Epithelial cell of esophagus (primary cell): ENCODE results near the gene ORMDL3.

ENCODE experiments used
- DNase-seq: peaks from one replicate; pipeline ENCODE4 v3.0.0; 2010; ENCODE audit warnings: low read depth
- H3K4me3 ChIP-seq: 2 replicates; pipeline ENCODE4 v1.5.1; 2011; ENCODE audit warnings: mild to moderate bottlenecking, low read length, control low read depth
- TF ChIP-seq, protein P1 (sequence below): IDR thresholded peaks from 2 replicates; pipeline ENCODE4 v1.5.1; 2011; ENCODE audit warnings: low read depth, mild to moderate bottlenecking, low read length, control low read depth, inconsistent platforms; ENCODE audit not compliant: insufficient read depth; ENCODE audit errors: missing control alignments

ORMDL3 gene, protein sequence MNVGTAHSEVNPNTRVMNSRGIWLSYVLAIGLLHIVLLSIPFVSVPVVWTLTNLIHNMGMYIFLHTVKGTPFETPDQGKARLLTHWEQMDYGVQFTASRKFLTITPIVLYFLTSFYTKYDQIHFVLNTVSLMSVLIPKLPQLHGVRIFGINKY

DNA sequence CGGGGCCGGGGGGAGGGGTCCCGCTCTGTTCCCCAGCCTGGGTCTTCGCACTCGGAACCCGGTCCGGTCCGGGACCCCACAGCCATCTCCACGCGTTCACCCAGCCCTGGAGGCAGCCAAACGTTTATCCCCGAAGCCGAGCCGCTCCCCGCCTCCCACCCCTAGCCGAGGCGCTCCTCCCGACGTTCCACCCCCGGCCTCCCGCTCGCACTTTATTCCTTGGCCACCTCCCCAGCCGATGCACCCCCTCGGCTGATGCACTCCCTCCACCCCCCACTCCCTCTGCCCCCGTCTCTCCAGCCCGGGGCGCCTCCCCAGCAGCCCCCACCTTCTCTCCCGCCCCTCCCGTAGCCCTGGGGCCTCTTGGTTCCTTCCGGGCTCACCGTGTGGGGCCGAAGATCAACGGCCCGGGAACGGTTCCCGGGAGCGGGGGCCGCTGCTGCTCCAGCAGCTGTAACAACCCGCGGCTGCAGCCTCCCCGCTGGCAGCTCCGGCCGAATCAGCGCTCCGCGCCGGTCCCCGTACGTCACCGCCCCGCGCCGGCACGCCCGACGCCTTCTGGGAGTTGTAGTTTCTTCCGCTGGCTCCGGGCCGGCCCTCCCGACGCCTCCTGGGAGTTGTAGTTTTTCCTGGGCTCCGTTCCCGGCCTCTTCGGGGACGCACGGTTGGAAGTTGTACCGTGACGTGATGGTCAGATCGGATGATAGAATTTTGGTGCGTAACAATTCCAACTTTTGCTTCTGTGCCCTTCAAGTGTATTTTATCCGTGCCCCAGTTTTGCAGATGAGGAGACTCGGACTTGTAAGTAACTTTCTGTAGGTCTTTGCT lies at the start of gene ORMDL3, which contains the start of gene LRRC3C:
TSS of gene ORMDL3 (minus strand) at position 501 of the 828 bp plus-strand sequence. CDS start 3,398 bp downstream, outside the sequence.
TSS of gene LRRC3C (plus strand) at position 632 of the 828 bp plus-strand sequence. CDS start 13,792 bp downstream, outside the sequence.
- peak within 1 kb of the TSS; percentile 75 for H3K4me3 ChIP-seq
- TF ChIP-seq, protein P1, sequence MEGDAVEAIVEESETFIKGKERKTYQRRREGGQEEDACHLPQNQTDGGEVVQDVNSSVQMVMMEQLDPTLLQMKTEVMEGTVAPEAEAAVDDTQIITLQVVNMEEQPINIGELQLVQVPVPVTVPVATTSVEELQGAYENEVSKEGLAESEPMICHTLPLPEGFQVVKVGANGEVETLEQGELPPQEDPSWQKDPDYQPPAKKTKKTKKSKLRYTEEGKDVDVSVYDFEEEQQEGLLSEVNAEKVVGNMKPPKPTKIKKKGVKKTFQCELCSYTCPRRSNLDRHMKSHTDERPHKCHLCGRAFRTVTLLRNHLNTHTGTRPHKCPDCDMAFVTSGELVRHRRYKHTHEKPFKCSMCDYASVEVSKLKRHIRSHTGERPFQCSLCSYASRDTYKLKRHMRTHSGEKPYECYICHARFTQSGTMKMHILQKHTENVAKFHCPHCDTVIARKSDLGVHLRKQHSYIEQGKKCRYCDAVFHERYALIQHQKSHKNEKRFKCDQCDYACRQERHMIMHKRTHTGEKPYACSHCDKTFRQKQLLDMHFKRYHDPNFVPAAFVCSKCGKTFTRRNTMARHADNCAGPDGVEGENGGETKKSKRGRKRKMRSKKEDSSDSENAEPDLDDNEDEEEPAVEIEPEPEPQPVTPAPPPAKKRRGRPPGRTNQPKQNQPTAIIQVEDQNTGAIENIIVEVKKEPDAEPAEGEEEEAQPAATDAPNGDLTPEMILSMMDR: no peak
- DNase-seq: peak; percentile 93

DNA sequence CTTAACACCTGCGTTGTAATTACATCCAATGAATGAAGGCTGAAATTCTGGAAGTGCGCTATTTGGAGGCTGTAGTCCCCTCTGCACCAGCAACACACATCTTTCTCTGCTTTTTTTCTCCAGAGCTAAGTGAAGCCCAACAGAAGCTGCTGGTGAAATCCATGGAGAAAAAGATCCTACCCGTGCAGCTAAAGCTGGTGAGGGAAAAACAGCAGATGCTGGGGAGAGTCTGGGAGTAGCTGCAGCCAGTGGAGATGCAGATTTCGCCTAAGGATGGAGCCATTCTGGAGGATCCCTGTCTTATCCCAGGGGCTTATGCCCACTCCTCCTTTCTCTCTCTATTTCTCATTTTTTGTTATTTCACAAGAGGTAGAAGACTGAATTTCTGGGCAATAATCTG lies 48.4 kb upstream of the ORMDL3 start:
- DNase-seq: no peak
- TF ChIP-seq, protein P1: no peak
- no peak overlapping the region for H3K4me3 ChIP-seq

DNA sequence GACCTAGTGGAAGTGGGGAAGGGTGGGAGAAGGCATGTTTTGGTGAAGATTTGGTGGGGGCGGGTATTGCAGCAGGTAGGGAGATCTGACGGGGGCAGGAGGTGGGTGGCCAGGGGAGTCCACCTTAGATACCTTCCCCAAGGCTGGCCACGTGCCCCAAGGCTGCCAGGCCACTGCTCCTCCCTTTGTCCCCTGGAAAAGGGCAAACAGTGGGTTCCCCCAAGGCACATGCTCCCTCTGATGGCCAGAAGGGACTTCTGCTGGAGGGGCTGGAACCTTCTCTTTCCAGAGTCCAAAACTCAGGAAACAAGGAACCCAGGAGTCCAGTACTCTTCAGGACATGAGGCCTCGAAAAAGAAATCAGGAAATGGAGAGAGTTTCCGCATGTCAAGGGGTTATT lies 47.0 kb upstream of the ORMDL3 start:
- TF ChIP-seq, protein P1: no peak
- no peak overlapping the region for H3K4me3 ChIP-seq
- DNase-seq: no peak

DNA sequence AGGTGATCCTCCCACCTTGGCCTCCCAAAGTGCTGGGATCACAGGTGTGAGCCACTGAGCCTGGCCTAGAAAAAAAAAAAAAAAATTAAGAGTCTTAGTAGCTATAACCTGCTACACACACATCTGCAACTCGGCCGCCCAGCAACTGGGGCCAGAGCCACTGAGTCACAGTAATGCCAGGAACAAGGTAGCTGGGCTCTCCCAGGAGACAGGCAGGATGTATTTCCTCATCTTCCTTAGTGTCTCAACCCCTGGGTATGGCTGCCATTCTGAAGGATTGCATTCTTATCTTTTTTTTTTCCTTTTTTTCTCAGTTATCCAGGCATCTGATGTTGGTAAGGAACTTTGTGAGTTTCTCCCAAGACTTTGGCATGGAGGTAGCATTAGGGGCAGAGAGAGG lies 46.1 kb upstream of the ORMDL3 start:
- DNase-seq: peak; percentile 86
- H3K4me3 ChIP-seq: no peak overlapping the region
- TF ChIP-seq, protein P1: no peak

DNA sequence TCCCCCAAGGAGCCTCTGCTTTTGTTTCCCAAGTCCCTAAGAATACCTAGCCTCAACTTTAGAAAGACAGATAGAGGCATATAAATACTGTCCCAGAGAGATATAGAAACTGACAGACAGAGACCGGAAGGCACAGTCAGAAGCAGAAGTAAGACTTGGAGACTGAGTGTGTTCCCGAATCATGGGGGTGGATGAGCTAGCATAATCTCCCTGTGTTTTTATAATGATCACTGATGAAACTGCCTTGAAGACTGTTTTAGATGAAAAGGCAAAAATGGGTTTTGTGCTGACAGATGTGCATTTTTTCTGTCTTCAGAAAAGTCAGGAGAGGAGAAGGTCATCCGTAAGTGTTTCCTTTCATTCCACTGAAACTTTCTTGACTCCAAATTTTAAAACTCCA lies 44.9 kb upstream of the ORMDL3 start:
- H3K4me3 ChIP-seq: no peak overlapping the region
- DNase-seq: no peak
- TF ChIP-seq, protein P1: no peak

DNA sequence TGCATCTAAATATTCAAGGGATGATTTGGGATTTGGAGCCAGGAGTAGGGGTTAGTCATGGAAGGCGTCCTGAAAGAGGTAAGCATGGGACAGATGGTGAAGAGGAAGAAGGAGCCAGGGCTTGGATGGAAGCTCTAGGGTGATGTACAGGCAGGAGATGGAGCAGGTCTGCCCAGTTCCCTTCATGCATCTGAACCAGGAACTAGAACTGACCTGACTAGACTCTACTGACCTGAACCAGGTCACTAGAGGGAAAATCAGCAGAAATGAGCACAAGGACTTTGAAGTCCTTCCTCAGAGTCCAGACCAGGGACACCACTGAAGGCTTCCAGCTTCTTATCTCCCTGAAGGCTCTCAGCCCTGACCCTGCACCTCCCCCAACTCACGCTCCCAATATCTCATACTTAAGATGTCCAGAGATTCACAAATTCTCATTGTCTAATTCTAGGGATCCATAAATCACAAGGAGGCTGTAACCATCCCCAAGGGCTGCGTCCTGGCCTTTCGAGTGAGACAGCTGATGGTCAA lies 43.7 kb upstream of the ORMDL3 start:
- no peak for DNase-seq
- TF ChIP-seq, protein P1: no peak

More for the DNA sequence above, 43.7 kb upstream of the ORMDL3 start:
- no peak overlapping the region for H3K4me3 ChIP-seq
